Hematopoietic multipotent progenitor cell treated with erythropoietin and hydrocortisone succinate and interleukin-3 and kit ligand, for 15 days (in vitro differentiated cells): ENCODE data around the gene OR51E2.

Experiments used
- DNase-seq: peaks from one replicate; pipeline ENCODE4 v3.0.0-alpha.2; 2015; ENCODE audit warnings: low spot score

Gene OR51E2

GRCh38 chr11:4664183-4664582 is 33.5 kb downstream of the OR51E2 start:
- DNase-seq: no peak

DNA sequence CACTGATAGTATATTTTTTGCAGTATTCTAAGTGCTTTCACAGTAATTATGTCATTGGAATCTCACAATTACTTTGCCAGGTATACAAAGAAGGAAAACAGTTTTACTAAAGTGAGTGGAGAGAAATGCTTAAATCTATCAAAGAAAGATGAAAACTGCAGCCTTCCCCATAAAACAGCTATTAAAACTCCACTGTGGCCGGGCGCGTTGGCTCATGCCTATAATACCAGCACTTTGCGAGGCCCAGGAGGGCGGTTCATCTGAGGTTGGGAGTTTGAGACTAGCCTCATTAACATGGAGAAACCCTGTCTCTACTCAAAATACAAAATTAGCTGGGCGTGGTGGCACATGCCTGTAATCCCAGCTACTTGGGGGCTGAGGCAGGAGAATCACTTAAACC is 34.8 kb downstream of the OR51E2 start:
- DNase-seq: no peak

- DNase-seq: no peak
These were observed 38.8 kb downstream of the OR51E2 start for GRCh38 chr11:4658629-4659445.

DNA sequence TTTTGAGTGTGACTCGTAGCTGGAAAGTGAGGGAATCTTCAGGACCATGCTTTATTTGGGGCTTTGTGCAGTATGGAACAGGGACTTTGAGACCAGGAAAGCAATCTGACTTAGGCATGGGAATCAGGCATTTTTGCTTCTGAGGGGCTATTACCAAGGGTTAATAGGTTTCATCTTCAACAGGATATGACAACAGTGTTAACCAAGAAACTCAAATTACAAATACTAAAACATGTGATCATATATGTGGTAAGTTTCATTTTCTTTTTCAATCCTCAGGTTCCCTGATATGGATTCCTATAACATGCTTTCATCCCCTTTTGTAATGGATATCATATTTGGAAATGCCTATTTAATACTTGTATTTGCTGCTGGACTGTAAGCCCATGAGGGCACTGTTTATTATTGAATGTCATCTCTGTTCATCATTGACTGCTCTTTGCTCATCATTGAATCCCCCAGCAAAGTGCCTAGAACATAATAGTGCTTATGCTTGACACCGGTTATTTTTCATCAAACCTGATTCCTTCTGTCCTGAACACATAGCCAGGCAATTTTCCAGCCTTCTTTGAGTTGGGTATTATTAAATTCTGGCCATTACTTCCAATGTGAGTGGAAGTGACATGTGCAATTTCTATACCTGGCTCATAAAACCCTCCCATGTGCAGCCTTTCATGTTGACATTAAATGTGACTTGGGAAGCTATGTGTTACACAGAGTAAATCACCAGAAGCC is 42.9 kb downstream of the OR51E2 start:
- no peak for DNase-seq

DNA sequence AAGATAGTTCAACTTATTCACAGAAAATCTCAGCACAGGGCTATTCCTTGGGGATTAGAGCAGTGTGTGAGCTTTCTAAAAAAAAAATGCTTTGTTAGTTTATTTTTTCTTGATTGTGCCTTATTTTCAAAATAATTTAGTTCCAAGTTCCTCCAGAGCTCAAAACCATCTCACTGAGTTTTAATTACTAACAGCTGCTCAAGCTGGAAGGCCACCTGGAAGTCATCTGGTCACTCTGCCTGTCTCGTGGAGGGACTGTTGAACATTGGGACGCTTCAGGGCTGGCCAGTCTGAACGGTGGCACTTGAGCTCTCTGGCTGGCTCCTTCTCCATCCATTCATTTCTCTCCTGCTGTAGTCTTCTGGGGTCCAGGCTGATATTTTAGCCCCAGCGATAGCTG is 49.9 kb downstream of the OR51E2 start:
- DNase-seq: no peak

- no peak for DNase-seq
These were observed 51.7 kb downstream of the OR51E2 start for GRCh38 chr11:4645974-4646373.

DNA sequence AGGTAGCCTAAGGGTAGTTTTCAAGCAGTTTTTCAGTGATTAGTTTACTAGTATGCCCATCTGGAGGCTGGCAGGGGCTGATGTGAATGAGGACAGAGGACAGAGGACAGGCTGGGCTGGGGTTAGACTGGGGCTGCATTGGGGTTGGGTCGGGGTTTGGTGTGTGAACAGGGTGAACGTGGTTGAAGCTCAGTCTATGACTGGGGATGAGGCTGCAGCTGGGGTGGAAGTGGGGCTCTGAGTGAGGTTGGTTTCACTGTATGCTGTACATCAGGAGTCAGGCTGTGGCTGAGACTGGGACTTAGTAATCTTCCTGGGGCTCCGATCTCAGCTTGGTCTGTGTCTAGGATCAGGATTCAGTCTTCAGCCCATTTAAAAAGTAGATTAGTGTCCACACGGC is 53.4 kb downstream of the OR51E2 start:
- DNase-seq: no peak

GRCh38 chr11:4643682-4644081 is 54.0 kb downstream of the OR51E2 start, which contains the start of gene OR51E1:
OR51E1 (plus strand) TSS chr11:4643982; CDS start chr11:4652527, 8,545 bp downstream.
- DNase-seq: no peak

GRCh38 chr11:4643076-4643475 is 54.6 kb downstream of the OR51E2 start:
- no peak for DNase-seq

DNA sequence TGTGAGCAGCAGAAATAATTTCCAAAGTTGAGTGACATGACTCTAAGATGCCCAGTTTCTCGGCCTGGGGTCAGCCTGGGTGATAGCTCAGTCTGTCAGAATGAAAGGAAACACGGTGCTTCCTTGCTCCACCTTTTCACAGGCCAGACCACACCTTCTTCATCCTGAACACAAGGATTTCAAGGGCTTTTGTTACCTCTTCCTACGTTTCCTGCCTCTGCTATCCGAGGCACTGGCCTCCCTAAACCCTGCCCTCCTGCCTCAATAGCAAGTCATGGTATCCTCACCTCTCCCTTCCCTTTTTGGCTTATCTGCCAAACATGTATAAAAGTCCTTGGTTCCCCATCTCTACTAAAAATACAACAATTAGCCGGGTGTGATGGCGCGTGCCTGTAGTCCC is 55.6 kb downstream of the OR51E2 start:
- DNase-seq: no peak

DNA sequence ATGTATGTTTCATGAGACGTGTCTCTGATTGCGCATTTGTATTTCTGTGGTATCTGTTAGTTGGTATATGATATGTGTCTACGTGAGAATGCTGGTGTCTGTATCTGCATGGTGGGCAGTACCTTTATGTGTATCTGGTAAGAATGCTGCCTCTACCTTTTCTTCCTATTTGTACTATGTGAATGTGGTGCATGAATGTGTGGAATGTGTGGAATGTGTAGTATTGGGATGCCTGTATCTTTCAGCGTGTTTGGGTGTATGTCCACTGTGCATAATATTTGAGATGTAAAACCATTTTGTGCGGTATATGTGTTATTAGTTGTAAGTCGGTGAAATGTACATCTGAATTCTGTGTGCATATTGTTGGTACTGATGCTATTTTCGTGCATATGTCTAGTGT is 56.2 kb downstream of the OR51E2 start:
- DNase-seq: no peak

DNA sequence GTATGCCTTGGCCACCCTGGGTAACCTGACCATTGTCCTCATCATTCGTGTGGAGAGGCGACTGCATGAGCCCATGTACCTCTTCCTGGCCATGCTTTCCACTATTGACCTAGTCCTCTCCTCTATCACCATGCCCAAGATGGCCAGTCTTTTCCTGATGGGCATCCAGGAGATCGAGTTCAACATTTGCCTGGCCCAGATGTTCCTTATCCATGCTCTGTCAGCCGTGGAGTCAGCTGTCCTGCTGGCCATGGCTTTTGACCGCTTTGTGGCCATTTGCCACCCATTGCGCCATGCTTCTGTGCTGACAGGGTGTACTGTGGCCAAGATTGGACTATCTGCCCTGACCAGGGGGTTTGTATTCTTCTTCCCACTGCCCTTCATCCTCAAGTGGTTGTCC is 57.7 kb downstream of the OR51E2 start:
- DNase-seq: no peak

- no peak for DNase-seq
These were observed 60.0 kb downstream of the OR51E2 start for GRCh38 chr11:4637662-4638047.

- DNase-seq: peak; percentile 65
These were observed 60.5 kb downstream of the OR51E2 start, which contains the start of gene OR51D1 for GRCh38 chr11:4636962-4637661. OR51D1 (plus strand) TSS chr11:4637477; CDS start chr11:4639791, 2,314 bp downstream.

GRCh38 chr11:4636136-4636535 is 61.5 kb downstream of the OR51E2 start:
- DNase-seq: no peak
